Measurements from ENCODE around the gene CNPY4. TPM values are rescaled to one million over a fixed set of nuclear protein-coding genes. Genes with fewer than 3 reads are reported as not detected.

CNPY4 gene
- total and polyA plus RNA-seq, 10 of the 15 experiments (the other 5 are each of a cell fraction or from before 2014, with no cell fraction given), result 2.5 to 9.2 (median 6.8) TPM

GRCh38 chr7:100072462-100072861, 47.0 kb upstream of the CNPY4 start (continued):
- TF ChIP-seq SIN3A (IDR thresholded peaks at IDR 0.05; ENCODE audit: low read depth, low read length), result no peak

GRCh38 chr7:100074841-100075240, 44.6 kb upstream of the CNPY4 start:
- ChIA-PET CTCF (interaction anchor here (1.2 to 1.3 kb wide), 3 partner anchors 11 to 81 kb away, joined by 3 to 5 read pairs (median 5); no protein-coding TSS in a partner anchor), POLR2A (no interaction called here), RAD21 (ENCODE audit: unreplicated experiment) (no interaction called here), SMC1A (ENCODE audit: uncharacterized antibody, unreplicated experiment) (interaction anchor here (1.2 kb wide), 1 partner anchor 16 kb away, joined by 3 read pairs; no protein-coding TSS in a partner anchor)
- Histone ChIP-seq H3K27me3 (replicated peaks in 1 of 2; ENCODE audit: control insufficient read depth in 2 of 2, insufficient read depth in 2 of 2, low read length in 1 of 2) (no peaks in the 10 kb centered on the region), H4K20me1 (ENCODE audit: control insufficient read depth, insufficient read depth) (no peaks in the 10 kb centered on the region), H2AFZ (ENCODE audit: control insufficient read depth, low read depth, low read length) (no peak overlapping the region), H3K27ac (ENCODE audit: control insufficient read depth, insufficient read depth) (no peak overlapping the region), H3K9ac (ENCODE audit: control insufficient read depth, insufficient read depth, low read length) (no peak overlapping the region), H3K4me1 (ENCODE audit: control insufficient read depth, insufficient read depth, low read length) (no peaks in the 10 kb centered on the region), H3K4me3 (no peak overlapping the region), H3K36me3 (ENCODE audit: control insufficient read depth in 2 of 2, insufficient read depth in 2 of 2, low read length in 1 of 2) (peaks cover 30 to 61% of the 10 kb centered on the region in 2 experiments), H3K79me2 (ENCODE audit: control insufficient read depth, insufficient read depth, low read length) (peaks cover 20% of the 10 kb centered on the region), H3K9me3 (replicated peaks; ENCODE audit: control insufficient read depth, insufficient read depth, low read length) (peaks cover 32% of the 10 kb centered on the region; the same call in 2 of the 3 replicates), H3K4me2 (ENCODE audit: control insufficient read depth, insufficient read depth) (no peak overlapping the region)
- no peak for ATAC-seq
- no peak for DNase-seq (ENCODE audit: low read depth, low spot score)
- intact Hi-C loops (cut with micrococcal nuclease; ENCODE audit: unreplicated experiment), result no loop called here
- no TSS peak for BruUV-seq (replicated peaks)
- in situ Hi-C loops (cut with MboI), result no loop called here
- no peak for FAIRE-seq
- 100% methylated on average over 7 of the region's 7 CpGs for WGBS (ENCODE audit: insufficient coverage, insufficient replicate concordance, low lambda C conversion rate, missing lambda C conversion rate)
- TF ChIP-seq RAD51 (IDR thresholded peaks at IDR 0.05) (no peak), IKZF1 (conservative IDR thresholded peaks at IDR 0.05) (no peak), ZNF217 (IDR thresholded peaks at IDR 0.05) (no peak), POLR2A (IDR thresholded peaks at IDR 0.05; ENCODE audit: low read depth, low read length) (no peak), WRNIP1 (IDR thresholded peaks at IDR 0.05; ENCODE audit: borderline replicate concordance, low read depth, low read length) (no peak), SP1 (IDR thresholded peaks at IDR 0.05; ENCODE audit: low read depth, low read length) (no peak), ATF2 (IDR thresholded peaks at IDR 0.05; ENCODE audit: low read length) (no peak), USF2 (IDR thresholded peaks at IDR 0.05; ENCODE audit: borderline replicate concordance, low read depth, low read length) (no peak), SREBF2 (IDR thresholded peaks at IDR 0.05; ENCODE audit: low read length) (no peak)
- TF ChIP-seq, protein P1, sequence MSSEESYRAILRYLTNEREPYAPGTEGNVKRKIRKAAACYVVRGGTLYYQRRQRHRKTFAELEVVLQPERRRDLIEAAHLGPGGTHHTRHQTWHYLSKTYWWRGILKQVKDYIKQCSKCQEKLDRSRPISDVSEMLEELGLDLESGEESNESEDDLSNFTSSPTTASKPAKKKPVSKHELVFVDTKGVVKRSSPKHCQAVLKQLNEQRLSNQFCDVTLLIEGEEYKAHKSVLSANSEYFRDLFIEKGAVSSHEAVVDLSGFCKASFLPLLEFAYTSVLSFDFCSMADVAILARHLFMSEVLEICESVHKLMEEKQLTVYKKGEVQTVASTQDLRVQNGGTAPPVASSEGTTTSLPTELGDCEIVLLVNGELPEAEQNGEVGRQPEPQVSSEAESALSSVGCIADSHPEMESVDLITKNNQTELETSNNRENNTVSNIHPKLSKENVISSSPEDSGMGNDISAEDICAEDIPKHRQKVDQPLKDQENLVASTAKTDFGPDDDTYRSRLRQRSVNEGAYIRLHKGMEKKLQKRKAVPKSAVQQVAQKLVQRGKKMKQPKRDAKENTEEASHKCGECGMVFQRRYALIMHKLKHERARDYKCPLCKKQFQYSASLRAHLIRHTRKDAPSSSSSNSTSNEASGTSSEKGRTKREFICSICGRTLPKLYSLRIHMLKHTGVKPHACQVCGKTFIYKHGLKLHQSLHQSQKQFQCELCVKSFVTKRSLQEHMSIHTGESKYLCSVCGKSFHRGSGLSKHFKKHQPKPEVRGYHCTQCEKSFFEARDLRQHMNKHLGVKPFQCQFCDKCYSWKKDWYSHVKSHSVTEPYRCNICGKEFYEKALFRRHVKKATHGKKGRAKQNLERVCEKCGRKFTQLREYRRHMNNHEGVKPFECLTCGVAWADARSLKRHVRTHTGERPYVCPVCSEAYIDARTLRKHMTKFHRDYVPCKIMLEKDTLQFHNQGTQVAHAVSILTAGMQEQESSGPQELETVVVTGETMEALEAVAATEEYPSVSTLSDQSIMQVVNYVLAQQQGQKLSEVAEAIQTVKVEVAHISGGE (CRISPR knock-in tag; IDR thresholded peaks at IDR 0.05), result no peak
- TF ChIP-seq, protein P2, sequence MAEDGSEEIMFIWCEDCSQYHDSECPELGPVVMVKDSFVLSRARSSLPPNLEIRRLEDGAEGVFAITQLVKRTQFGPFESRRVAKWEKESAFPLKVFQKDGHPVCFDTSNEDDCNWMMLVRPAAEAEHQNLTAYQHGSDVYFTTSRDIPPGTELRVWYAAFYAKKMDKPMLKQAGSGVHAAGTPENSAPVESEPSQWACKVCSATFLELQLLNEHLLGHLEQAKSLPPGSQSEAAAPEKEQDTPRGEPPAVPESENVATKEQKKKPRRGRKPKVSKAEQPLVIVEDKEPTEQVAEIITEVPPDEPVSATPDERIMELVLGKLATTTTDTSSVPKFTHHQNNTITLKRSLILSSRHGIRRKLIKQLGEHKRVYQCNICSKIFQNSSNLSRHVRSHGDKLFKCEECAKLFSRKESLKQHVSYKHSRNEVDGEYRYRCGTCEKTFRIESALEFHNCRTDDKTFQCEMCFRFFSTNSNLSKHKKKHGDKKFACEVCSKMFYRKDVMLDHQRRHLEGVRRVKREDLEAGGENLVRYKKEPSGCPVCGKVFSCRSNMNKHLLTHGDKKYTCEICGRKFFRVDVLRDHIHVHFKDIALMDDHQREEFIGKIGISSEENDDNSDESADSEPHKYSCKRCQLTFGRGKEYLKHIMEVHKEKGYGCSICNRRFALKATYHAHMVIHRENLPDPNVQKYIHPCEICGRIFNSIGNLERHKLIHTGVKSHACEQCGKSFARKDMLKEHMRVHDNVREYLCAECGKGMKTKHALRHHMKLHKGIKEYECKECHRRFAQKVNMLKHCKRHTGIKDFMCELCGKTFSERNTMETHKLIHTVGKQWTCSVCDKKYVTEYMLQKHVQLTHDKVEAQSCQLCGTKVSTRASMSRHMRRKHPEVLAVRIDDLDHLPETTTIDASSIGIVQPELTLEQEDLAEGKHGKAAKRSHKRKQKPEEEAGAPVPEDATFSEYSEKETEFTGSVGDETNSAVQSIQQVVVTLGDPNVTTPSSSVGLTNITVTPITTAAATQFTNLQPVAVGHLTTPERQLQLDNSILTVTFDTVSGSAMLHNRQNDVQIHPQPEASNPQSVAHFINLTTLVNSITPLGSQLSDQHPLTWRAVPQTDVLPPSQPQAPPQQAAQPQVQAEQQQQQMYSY (CRISPR knock-in tag; IDR thresholded peaks at IDR 0.05), result no peak
- TF ChIP-seq, protein P3, sequence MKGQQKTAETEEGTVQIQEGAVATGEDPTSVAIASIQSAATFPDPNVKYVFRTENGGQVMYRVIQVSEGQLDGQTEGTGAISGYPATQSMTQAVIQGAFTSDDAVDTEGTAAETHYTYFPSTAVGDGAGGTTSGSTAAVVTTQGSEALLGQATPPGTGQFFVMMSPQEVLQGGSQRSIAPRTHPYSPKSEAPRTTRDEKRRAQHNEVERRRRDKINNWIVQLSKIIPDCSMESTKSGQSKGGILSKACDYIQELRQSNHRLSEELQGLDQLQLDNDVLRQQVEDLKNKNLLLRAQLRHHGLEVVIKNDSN (IDR thresholded peaks at IDR 0.05; ENCODE audit: borderline replicate concordance, extremely low read length, insufficient read depth, low read depth, low read length), result no peak

Measured in GM12878 (cell line).